ENCODE measurements around the gene ANKRD12.

DNA sequence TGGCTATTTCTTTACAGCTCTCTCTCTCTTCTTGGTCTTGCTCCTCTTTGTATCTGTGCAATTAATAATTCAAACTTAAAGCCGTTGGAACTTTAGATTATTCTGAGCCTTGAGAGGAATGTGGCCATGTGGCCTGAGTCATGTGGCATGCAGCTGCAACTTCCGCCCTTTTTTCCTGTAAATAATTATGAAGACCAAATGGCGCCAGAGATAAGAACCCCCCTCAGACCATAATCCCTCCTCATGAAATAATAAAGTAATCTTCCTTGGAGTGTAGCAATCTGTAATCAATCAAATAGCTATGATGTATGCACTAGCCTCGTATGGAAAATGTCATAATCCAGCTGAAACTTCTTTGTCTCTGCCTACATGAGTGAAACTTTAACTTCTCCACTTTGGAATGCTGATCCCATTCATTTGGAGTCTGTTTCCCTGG is 184.5 kb downstream of the ANKRD12 start:
- TF ChIP-seq SMC3 (IDR thresholded peaks at IDR 0.05; ENCODE audit: low read depth, low read length) (no peak), MAFK (IDR thresholded peaks at IDR 0.05; ENCODE audit: low read depth, low read length) (no peak), CTCF (conservative IDR thresholded peaks at IDR 0.05; ENCODE audit: low read depth, low read length) (no peak)
